PFSK-1 (cell line): ENCODE results near the gene PLAGL1.

Experiments used
- FOXP2 ChIP-seq: optimal IDR thresholded peaks from 2 replicates; pipeline ENCODE3; 2011; ENCODE audit warnings: borderline replicate concordance, control low read depth, inconsistent platforms; ENCODE audit not compliant: insufficient read depth; ENCODE audit errors: extremely low read length, extremely low read depth
- POLR2AphosphoS5 ChIP-seq: IDR thresholded peaks from 2 replicates; pipeline ENCODE4 v1.6.1; 2012; ENCODE audit warnings: low read depth, mild to moderate bottlenecking, control low read depth, low read length, moderate library complexity
- REST ChIP-seq, 2 experiments: IDR thresholded peaks; 2 replicates each; pipeline versions ENCODE4 v1.6.1 to v1.8.0; 2011 to 2012; ENCODE audit warnings: low read depth in 2 of 2, low read length in 2 of 2, control low read depth in 1 of 2, inconsistent platforms in 1 of 2, mild to moderate bottlenecking in 1 of 2, moderate library complexity in 1 of 2; ENCODE audit not compliant: insufficient read depth in 1 of 2
- SIN3A ChIP-seq: IDR thresholded peaks from 2 replicates; pipeline ENCODE4 v1.6.1; 2012; ENCODE audit warnings: mild to moderate bottlenecking, low read length, moderate library complexity, borderline replicate concordance; ENCODE audit not compliant: insufficient read depth
- TAF1 ChIP-seq: IDR thresholded peaks from 2 replicates; pipeline ENCODE4 v1.6.1; 2012; ENCODE audit warnings: low read length, control low read depth, borderline replicate concordance; ENCODE audit not compliant: insufficient read depth

DNA sequence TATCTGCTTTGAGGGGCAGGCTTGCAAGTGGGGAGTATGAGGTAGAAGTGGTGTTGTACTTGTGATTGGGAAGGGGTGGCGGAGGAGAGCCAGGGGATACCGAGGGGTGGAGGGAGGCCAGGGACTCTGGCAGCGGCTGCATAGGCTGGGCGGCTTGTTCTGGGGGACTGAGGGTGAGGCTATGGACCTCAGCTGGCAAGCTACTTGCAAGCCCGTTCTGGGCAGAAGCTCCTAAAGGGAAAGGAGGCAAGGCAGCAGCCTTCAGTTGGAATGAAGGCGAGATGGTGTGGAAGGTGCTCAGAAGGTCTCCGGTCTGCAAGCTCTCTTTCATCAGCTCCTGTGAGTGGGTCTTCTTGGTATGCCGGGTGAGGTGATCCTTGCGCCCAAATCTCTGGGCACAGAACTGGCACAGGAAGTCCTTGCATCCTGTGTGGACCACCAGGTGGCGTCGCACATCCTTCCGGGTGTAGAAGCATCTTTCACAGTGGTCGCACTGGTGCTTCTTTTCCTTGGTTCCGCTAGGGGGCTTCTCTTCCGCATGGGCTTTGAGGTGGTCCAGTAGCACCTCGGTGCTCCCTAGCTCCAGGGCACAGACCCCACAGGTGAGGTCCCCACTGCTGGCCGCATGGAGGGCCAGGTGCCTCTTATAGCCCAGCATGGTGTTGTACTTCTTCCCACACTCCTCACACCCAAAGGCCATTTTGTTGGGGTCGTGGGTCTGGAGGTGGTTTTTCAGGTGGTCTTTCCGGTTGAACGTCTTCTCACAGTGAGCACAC, 66.0 kb downstream of the PLAGL1 start:
- TF ChIP-seq SIN3A: no peak
- TF ChIP-seq TAF1: no peak
- no peak for TF ChIP-seq REST (IDR thresholded peaks at IDR 0.05; ENCODE audit: insufficient read depth in 1 of 2, low read depth in 2 of 2, low read length in 2 of 2)
- no peak for TF ChIP-seq POLR2AphosphoS5
- TF ChIP-seq FOXP2: no peak
